HT1080 (cell line): ENCODE data around the gene AUH. TPM values are rescaled to one million over a fixed set of nuclear protein-coding genes. Genes with fewer than 3 reads are reported as not detected.
"Not testable (repeated sequence)": the region's sequence is repeated elsewhere in the genome, so short reads cannot be mapped to it uniquely, and the experiment has no call there.

Experiments
- DNase-seq: peaks from one replicate; pipeline ENCODE4 v3.0.0-alpha.2; 2015; ENCODE audit warnings: low read depth
- total RNA-seq: library from RNA; depleted of rRNA; stranded (reverse); fragments of >200 nt; shearing (Covaris generic); gene quantifications from 2 replicates; pipeline ENCODE4 v1.2.3, GENCODE V29; 2014

The AUH gene
- total RNA-seq, 1 experiment from 2014 or later = 16.8 TPM

- DNase-seq = no peak
Observed at GRCh38 chr9:91379426-91379825, 17.7 kb upstream of the AUH start.

GRCh38 chr9:91378695-91379127 lies 17.0 kb upstream of the AUH start:
- peak; percentile 34 for DNase-seq

GRCh38 chr9:91378054-91378453 lies 16.3 kb upstream of the AUH start:
- not testable (repeated sequence) for DNase-seq

GRCh38 chr9:91376239-91376638 lies 14.5 kb upstream of the AUH start:
- no peak for DNase-seq

GRCh38 chr9:91374939-91375338 lies 13.2 kb upstream of the AUH start:
- DNase-seq = peak; percentile 29

- no peak for DNase-seq
Observed at GRCh38 chr9:91371894-91372293, 10.2 kb upstream of the AUH start.

- DNase-seq = not testable (repeated sequence)
Observed at GRCh38 chr9:91370006-91370405, 8.3 kb upstream of the AUH start.

- no peak for DNase-seq
Observed at GRCh38 chr9:91364702-91365101, 3.0 kb upstream of the AUH start.

GRCh38 chr9:91364005-91364404 lies 2.3 kb upstream of the AUH start:
- DNase-seq = no peak

- DNase-seq = no peak
Observed at GRCh38 chr9:91362051-91362611, 413 bp upstream of the AUH start.

GRCh38 chr9:91360551-91361290 lies 997 bp downstream of the AUH start:
- no peak for DNase-seq

GRCh38 chr9:91359734-91360470 lies 1.8 kb downstream of the AUH start:
- peak; percentile 13 for DNase-seq

GRCh38 chr9:91359083-91359482 lies 2.6 kb downstream of the AUH start:
- DNase-seq = no peak

- DNase-seq = no peak
Observed at GRCh38 chr9:91354881-91355280, 6.8 kb downstream of the AUH start.

GRCh38 chr9:91349115-91349555 lies 12.6 kb downstream of the AUH start:
- no peak for DNase-seq

GRCh38 chr9:91348191-91348807 lies 13.4 kb downstream of the AUH start:
- no peak for DNase-seq

- no peak for DNase-seq
Observed at GRCh38 chr9:91347377-91347776, 14.3 kb downstream of the AUH start.

GRCh38 chr9:91346644-91347043 lies 15.1 kb downstream of the AUH start:
- peak; percentile 12 for DNase-seq

GRCh38 chr9:91345978-91346377 lies 15.7 kb downstream of the AUH start:
- no peak for DNase-seq

- no peak for DNase-seq
Observed at GRCh38 chr9:91342575-91342974, 19.1 kb downstream of the AUH start.

- no peak for DNase-seq
Observed at GRCh38 chr9:91341749-91342148, 20.0 kb downstream of the AUH start.

- peak; percentile 11 for DNase-seq
Observed at GRCh38 chr9:91341258-91341746, 20.4 kb downstream of the AUH start.
